HepG2 (cell line): ENCODE data around the gene NOS1AP. TPM values are rescaled to one million over a fixed set of nuclear protein-coding genes. Genes with fewer than 3 reads are reported as not detected.

Experiments used
- FOSL2 ChIP-seq: sonication (generic); formaldehyde crosslinking; IDR thresholded peaks from 2 replicates; pipeline ENCODE4 v1.4.0; 2020; ENCODE audit warnings: missing genetic modification reagents
- GATAD2A ChIP-seq: IDR thresholded peaks from 2 replicates; pipeline ENCODE4 v1.6.1; 2016
- HES4 ChIP-seq: sonication (generic); formaldehyde crosslinking; IDR thresholded peaks from 2 replicates; pipeline ENCODE4 v1.9.0; 2021; ENCODE audit warnings: mild to moderate bottlenecking, missing genetic modification reagents, borderline replicate concordance
- HMG20A ChIP-seq: IDR thresholded peaks from 2 replicates; pipeline ENCODE4 v1.6.1; 2016; ENCODE audit warnings: borderline replicate concordance
- HMGXB3 ChIP-seq: sonication (generic); formaldehyde crosslinking; IDR thresholded peaks from 2 replicates; pipeline ENCODE4 v1.4.0; 2020; ENCODE audit warnings: missing genetic modification reagents, borderline replicate concordance
- NR2F6 ChIP-seq, 2 experiments: IDR thresholded peaks; 2 replicates each; pipeline ENCODE4 v1.6.1; 2016; ENCODE audit warnings: antibody characterized with exemption in 1 of 2, mild to moderate bottlenecking in 1 of 2
- RARA ChIP-seq: IDR thresholded peaks from 2 replicates; pipeline ENCODE4 v1.6.1; 2016; ENCODE audit warnings: missing genetic modification reagents, missing compliant biosample characterization
- RBM22 ChIP-seq: fragments of 200-400 bp; formaldehyde crosslinking; optimal IDR thresholded peaks from 2 replicates; pipeline ENCODE3; 2017; ENCODE audit warnings: mild to moderate bottlenecking, low read length, moderate library complexity
- RXRA ChIP-seq: sonication (generic); formaldehyde crosslinking; IDR thresholded peaks from 2 replicates; pipeline ENCODE4 v1.5.1; 2020; ENCODE audit warnings: missing genetic modification reagents
- SAP130 ChIP-seq: IDR thresholded peaks from 2 replicates; pipeline ENCODE4 v1.6.1; 2016; ENCODE audit warnings: low read depth
- TFAP4 ChIP-seq: sonication (generic); IDR thresholded peaks from 2 replicates; pipeline ENCODE4 v1.6.1; 2016; ENCODE audit warnings: low read depth, borderline replicate concordance
- TFE3 ChIP-seq: IDR thresholded peaks from 2 replicates; pipeline ENCODE4 v1.6.1; 2016
- polyA plus RNA-seq, 8 experiments: library from polyadenylated mRNA; depleted of rRNA in 3 of 8; stranded (reverse) in 7 of 8; unstranded in 1 of 8; fragments of >200 nt; fragmentation: Illumina TruSeq in 4 of 8; extraction: Trizol in 4 of 8; gene quantifications; 2 replicates each; pipeline versions ENCODE4 v1.2.1 to v1.2.3, GENCODE V29; 2011 to 2016; ENCODE audit warnings: low read depth in 4 of 8, missing spikeins in 1 of 8, mixed read lengths in 1 of 8; ENCODE audit not compliant: insufficient read depth in 1 of 8
- total RNA-seq, 5 experiments: library from RNA; depleted of rRNA; stranded (reverse); fragments of >200 nt; fragmentation: Illumina TruSeq; extraction: Trizol; gene quantifications; 2 replicates each; pipeline ENCODE4 v1.2.3, GENCODE V29; 2016; ENCODE audit warnings: low read depth in 1 of 5
- TF ChIP-seq, protein P1 (sequence below): IDR thresholded peaks from 2 replicates; pipeline ENCODE4 v1.4.0; 2020; ENCODE audit warnings: mild to moderate bottlenecking, missing genetic modification reagents
- TF ChIP-seq, protein P2 (sequence below): sonication (generic); formaldehyde crosslinking; IDR thresholded peaks from 2 replicates; pipeline ENCODE4 v1.4.0; 2020; ENCODE audit warnings: missing genetic modification reagents, borderline replicate concordance

Gene NOS1AP
- total and polyA plus RNA-seq, 2 of the 13 experiments (the other 11 are each of a cell fraction or from before 2014, with no cell fraction given), result 2.0 to 3.3 TPM

GRCh38 chr1:162081316-162081715, 11.8 kb downstream of the NOS1AP start (continued):
- TF ChIP-seq HMG20A (CRISPR knock-in tag), result peak; percentile 32; the same call in 1 of the 2 replicates
- no peak for TF ChIP-seq HES4
- TF ChIP-seq TFE3, result peak; percentile 72; the same call in 1 of the 2 replicates
- no peak for TF ChIP-seq HMGXB3
- TF ChIP-seq RBM22, result no peak
- TF ChIP-seq, protein P1, sequence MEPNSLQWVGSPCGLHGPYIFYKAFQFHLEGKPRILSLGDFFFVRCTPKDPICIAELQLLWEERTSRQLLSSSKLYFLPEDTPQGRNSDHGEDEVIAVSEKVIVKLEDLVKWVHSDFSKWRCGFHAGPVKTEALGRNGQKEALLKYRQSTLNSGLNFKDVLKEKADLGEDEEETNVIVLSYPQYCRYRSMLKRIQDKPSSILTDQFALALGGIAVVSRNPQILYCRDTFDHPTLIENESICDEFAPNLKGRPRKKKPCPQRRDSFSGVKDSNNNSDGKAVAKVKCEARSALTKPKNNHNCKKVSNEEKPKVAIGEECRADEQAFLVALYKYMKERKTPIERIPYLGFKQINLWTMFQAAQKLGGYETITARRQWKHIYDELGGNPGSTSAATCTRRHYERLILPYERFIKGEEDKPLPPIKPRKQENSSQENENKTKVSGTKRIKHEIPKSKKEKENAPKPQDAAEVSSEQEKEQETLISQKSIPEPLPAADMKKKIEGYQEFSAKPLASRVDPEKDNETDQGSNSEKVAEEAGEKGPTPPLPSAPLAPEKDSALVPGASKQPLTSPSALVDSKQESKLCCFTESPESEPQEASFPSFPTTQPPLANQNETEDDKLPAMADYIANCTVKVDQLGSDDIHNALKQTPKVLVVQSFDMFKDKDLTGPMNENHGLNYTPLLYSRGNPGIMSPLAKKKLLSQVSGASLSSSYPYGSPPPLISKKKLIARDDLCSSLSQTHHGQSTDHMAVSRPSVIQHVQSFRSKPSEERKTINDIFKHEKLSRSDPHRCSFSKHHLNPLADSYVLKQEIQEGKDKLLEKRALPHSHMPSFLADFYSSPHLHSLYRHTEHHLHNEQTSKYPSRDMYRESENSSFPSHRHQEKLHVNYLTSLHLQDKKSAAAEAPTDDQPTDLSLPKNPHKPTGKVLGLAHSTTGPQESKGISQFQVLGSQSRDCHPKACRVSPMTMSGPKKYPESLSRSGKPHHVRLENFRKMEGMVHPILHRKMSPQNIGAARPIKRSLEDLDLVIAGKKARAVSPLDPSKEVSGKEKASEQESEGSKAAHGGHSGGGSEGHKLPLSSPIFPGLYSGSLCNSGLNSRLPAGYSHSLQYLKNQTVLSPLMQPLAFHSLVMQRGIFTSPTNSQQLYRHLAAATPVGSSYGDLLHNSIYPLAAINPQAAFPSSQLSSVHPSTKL (CRISPR knock-in tag), result peak; percentile 71
- TF ChIP-seq TFAP4, result peak; percentile 15; the same call in 1 of the 2 replicates
- peak; percentile 24; the same call in 1 of the 2 replicates for TF ChIP-seq GATAD2A (CRISPR knock-in tag)
- TF ChIP-seq RXRA (CRISPR knock-in tag), result peak; percentile 30; the same call in 1 of the 2 replicates
- peak; percentile 96 for TF ChIP-seq FOSL2
- TF ChIP-seq RARA (CRISPR knock-in tag), result peak; percentile 70
- peak; percentile 33; the same call in 1 of the 2 replicates for TF ChIP-seq SAP130 (CRISPR knock-in tag)
- TF ChIP-seq, protein P2, sequence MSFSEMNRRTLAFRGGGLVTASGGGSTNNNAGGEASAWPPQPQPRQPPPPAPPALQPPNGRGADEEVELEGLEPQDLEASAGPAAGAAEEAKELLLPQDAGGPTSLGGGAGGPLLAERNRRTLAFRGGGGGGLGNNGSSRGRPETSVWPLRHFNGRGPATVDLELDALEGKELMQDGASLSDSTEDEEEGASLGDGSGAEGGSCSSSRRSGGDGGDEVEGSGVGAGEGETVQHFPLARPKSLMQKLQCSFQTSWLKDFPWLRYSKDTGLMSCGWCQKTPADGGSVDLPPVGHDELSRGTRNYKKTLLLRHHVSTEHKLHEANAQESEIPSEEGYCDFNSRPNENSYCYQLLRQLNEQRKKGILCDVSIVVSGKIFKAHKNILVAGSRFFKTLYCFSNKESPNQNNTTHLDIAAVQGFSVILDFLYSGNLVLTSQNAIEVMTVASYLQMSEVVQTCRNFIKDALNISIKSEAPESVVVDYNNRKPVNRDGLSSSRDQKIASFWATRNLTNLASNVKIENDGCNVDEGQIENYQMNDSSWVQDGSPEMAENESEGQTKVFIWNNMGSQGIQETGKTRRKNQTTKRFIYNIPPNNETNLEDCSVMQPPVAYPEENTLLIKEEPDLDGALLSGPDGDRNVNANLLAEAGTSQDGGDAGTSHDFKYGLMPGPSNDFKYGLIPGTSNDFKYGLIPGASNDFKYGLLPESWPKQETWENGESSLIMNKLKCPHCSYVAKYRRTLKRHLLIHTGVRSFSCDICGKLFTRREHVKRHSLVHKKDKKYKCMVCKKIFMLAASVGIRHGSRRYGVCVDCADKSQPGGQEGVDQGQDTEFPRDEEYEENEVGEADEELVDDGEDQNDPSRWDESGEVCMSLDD (CRISPR knock-in tag), result no peak
- TF ChIP-seq NR2F6 (IDR thresholded peaks at IDR 0.05), result peak; percentile 70; the same call in 1 of the 2 replicates
- peak; percentile 92 for TF ChIP-seq NR2F6 (CRISPR knock-in tag; IDR thresholded peaks at IDR 0.05)
- TF ChIP-seq, all 625 proteins: peak for 18
